ENCODE results near the gene SLC6A19. TPM values are rescaled to one million over a fixed set of nuclear protein-coding genes. Genes with fewer than 3 reads are reported as not detected.

The SLC6A19 gene
- total and polyA plus RNA-seq, 2 donors (not counting 1 experiment from before 2014, with no cell fraction given) = not detected

DNA sequence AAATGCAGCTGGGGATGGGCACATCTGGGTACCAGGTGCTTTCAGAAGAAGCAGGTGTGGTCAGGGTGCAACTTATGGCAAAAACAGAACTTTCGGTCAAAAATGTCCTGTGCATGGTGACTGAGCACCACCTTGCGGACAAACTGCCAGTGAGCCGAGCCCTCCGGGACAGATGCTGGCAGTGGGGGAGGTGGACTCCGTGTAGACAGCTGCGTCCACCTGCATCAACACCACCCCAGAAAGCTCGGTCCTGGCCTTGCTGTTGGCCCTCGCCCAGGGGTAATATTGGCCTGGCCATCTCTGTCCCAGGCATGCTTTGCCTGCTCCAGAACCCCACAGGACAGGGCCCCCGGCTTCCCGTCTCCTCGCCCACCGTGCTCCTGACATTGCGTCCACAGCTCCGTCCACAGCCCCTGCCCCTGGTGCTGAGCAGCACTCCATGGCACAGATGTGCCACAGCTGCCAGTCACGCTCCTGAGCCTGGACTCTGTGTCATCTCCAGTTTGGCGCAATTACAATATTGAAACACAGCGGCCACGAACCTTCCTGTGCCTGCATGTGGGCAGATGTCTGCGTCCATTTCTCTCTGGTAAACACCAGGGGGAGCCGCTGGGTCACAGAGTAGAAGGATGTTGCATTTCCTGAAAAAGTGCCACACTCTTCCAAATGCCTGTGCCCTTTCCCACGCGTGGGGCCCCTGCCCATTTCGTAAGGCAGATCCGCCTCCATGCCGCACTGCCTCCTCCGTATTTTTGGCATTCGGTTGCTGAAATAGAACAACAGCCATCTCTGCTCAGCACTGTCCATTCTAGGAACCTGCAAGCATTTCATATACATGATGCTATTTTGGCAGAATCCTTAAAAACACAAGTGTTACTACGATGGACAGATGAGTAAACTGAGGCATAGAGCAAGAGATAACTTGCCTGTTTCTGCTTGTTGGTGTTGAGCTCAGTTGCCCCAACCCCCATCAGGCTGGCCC, 33.4 kb upstream of the SLC6A19 start:
- peak; percentile 83 for DNase-seq
- H3K27ac Mint-ChIP-seq = no peak overlapping the region
- H3K4me2 ChIP-seq (replicated peaks; ENCODE audit: low read depth, low read length, poor library complexity, severe bottlenecking) = peak overlapping the region; percentile 73

More for the DNA sequence above, 33.4 kb upstream of the SLC6A19 start:
- peak; percentile 79 for ATAC-seq (ENCODE audit: low read depth)
- Histone ChIP-seq H3K79me2 (ENCODE audit: control insufficient read depth, insufficient read depth, low read length) (no peaks in the 10 kb centered on the region), H3K27ac (ENCODE audit: low read length in 2 of 2) (no peak overlapping the region), H3K27me3 (replicated peaks in 1 of 4; ENCODE audit: control extremely low read depth in 1 of 4, control insufficient read depth in 3 of 4, insufficient read depth in 4 of 4, low read length in 3 of 4) (peaks cover 0 to 3% (median 0%) of the 10 kb centered on the region in 4 experiments), H3K4me1 (ENCODE audit: control insufficient read depth in 2 of 2, insufficient read depth in 2 of 2, low read length in 2 of 2) (peaks cover 8 to 13% of the 10 kb centered on the region in 2 donors), H4K20me1 (ENCODE audit: control insufficient read depth, insufficient read depth, low read length, poor library complexity, severe bottlenecking) (no peaks in the 10 kb centered on the region), H3K9me3 (ENCODE audit: control extremely low read depth in 1 of 3, control insufficient read depth in 2 of 3, insufficient read depth in 1 of 3, low read length in 2 of 3) (peaks cover 0 to 4% (median 0%) of the 10 kb centered on the region in 3 donors), H3K36me3 (replicated peaks in 1 of 2; ENCODE audit: control extremely low read depth in 1 of 2, control insufficient read depth in 1 of 2, extremely low read depth in 1 of 2, insufficient read depth in 2 of 2, low read length in 1 of 2) (no peaks in the 10 kb centered on the region), H2AFZ (ENCODE audit: insufficient read depth, low read depth, low read length, poor library complexity, severe bottlenecking) (peak overlapping the region; percentile 64), H3K9ac (ENCODE audit: low read length) (peak overlapping the region; percentile 46), H3K4me3 (ENCODE audit: control extremely low read depth in 1 of 5, extremely low read depth in 1 of 5, insufficient read depth in 1 of 5, low read depth in 2 of 5, low read length in 4 of 5) (peak overlapping the region in 3 of 5 experiments; percentile 33 to 43 (median 43))
- peaks cover 13% of the 10 kb centered on the region for H3K4me1 Mint-ChIP-seq
- peaks cover 10% of the 10 kb centered on the region for H3K27me3 Mint-ChIP-seq
- 22% methylated on average over 28 of the region's 28 CpGs for WGBS (ENCODE audit: insufficient coverage)
- no peaks in the 10 kb centered on the region for H3K9me3 Mint-ChIP-seq (ENCODE audit: insufficient read depth)
- intact Hi-C loops (cut with micrococcal nuclease) = loop anchor here (1.0 kb wide), 3 partner anchors 34 to 473 kb away; no protein-coding TSS in a partner anchor
- H3K4me3 Mint-ChIP-seq = peak overlapping the region; percentile 84
- TF ChIP-seq, protein P1, sequence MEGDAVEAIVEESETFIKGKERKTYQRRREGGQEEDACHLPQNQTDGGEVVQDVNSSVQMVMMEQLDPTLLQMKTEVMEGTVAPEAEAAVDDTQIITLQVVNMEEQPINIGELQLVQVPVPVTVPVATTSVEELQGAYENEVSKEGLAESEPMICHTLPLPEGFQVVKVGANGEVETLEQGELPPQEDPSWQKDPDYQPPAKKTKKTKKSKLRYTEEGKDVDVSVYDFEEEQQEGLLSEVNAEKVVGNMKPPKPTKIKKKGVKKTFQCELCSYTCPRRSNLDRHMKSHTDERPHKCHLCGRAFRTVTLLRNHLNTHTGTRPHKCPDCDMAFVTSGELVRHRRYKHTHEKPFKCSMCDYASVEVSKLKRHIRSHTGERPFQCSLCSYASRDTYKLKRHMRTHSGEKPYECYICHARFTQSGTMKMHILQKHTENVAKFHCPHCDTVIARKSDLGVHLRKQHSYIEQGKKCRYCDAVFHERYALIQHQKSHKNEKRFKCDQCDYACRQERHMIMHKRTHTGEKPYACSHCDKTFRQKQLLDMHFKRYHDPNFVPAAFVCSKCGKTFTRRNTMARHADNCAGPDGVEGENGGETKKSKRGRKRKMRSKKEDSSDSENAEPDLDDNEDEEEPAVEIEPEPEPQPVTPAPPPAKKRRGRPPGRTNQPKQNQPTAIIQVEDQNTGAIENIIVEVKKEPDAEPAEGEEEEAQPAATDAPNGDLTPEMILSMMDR (IDR thresholded peaks at IDR 0.05) = peak; percentile 80
- TF ChIP-seq EZH2 (IDR thresholded peaks at IDR 0.05; ENCODE audit: borderline replicate concordance, insufficient read depth, low read depth, low read length, poor library complexity, severe bottlenecking) = no peak
- ChIA-PET CTCF (interaction anchor here (0.7 to 5.4 kb wide), 25 partner anchors 14 to 486 kb away, joined by 3 to 84 read pairs (median 4); no protein-coding TSS in a partner anchor), POLR2A (interaction anchor here (0.9 to 2.1 kb wide), 2 partner anchors 18 to 477 kb away, joined by 3 to 4 read pairs; no protein-coding TSS in a partner anchor)

Measured in B cell (primary cell).